GM19395 (cell line): ENCODE measurements around the gene NDUFC1.
A peak's percentile ranks its signal among the peaks of the same experiment; 100 is the strongest.
"Not testable (repeated sequence)": the region's sequence is repeated elsewhere in the genome, so short reads cannot be mapped to it uniquely, and the experiment has no call there.

ENCODE experiments used
- ATAC-seq: cut with Tn5 transposase; IDR thresholded peaks from one replicate; pipeline ENCODE4 v1.9.1; 2021; ENCODE audit warnings: mild to moderate bottlenecking, moderate library complexity; ENCODE audit not compliant: unreplicated experiment

Gene NDUFC1

GRCh38 chr4:139299536-139299935 lies 2.7 kb downstream of the NDUFC1 start:
- no peak for ATAC-seq

- ATAC-seq: no peak
Observed at GRCh38 chr4:139297001-139297410, 5.3 kb downstream of the NDUFC1 start.

- ATAC-seq: peak; percentile 0
Observed at GRCh38 chr4:139295942-139296299, 6.4 kb downstream of the NDUFC1 start.

DNA sequence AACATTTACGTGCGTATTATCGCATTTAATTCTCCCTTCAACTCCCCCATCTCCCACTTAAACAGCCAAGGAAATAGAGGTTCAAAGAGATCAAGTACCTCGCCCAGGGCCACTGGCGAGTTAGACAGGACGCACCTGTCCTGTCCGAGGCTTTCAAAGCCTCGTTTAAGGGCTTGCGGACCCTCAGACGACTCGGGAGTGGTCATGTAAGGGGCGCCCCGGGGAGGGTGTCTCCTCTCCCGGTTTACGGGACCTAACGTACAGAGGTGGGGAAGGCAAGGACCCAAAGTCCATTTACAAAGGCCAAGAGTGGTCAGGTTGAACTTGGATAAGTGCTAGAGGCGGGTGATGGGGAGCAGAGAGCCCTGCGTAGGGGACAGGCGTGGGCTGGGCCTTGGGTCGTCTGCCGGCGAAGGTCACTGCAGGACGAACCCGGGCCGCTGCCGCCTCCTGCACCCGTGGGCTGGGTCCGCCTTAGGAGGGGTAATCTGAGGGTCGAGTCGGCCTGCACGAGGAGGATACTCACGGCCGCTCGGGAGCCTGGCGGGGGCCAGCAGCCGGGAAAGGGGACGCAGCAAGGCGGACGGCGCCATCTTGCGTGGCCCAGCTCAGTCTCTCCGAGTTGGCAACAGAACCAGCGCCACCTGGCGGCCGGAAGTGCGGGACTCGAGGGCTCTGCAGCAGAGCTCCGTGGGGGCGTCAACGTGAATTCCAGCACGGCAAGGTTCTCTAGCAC lies 6.9 kb downstream of the NDUFC1 start:
- peak; percentile 93 for ATAC-seq

DNA sequence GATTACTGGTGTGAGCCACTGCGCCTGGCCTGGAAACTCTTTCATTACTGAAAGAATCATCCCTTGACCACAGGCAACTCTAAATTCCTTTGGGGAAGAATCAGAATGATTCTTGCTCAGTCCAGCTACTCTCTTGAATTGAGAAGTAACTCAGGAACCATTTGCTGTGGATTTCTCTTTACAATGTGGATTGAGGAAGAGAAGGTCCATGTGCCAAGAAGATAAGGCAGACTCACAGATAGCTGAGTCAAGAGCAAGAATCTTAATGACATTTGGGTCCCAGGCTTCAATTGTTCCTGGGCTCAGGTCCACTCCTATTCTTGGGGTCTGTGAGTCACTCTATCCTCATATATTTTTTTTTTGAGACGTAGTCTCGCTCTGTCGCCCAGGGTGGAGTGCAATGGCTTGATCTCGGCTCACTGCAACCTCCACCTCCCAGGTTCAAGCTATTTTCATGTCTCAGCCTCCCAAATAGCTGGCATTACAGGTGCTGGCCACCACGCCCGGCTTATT lies 16.0 kb downstream of the NDUFC1 start:
- ATAC-seq: no peak

DNA sequence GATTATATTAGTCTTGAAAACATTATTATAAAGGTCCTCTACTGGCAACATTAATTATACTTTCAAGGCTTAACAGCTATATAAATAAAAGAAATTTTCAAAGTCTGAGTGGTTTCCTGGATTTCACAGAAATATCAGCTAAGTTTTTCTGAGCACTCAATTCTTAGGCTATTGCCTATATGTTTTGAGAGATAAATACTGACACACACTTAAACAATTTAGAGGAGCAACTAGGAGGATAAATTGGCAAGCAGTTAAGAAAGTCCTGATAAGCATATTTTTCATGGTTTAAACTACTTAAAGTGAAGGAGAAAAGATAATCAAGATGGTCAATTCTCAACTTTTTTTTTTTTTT lies 19.6 kb downstream of the NDUFC1 start:
- ATAC-seq: no peak

DNA sequence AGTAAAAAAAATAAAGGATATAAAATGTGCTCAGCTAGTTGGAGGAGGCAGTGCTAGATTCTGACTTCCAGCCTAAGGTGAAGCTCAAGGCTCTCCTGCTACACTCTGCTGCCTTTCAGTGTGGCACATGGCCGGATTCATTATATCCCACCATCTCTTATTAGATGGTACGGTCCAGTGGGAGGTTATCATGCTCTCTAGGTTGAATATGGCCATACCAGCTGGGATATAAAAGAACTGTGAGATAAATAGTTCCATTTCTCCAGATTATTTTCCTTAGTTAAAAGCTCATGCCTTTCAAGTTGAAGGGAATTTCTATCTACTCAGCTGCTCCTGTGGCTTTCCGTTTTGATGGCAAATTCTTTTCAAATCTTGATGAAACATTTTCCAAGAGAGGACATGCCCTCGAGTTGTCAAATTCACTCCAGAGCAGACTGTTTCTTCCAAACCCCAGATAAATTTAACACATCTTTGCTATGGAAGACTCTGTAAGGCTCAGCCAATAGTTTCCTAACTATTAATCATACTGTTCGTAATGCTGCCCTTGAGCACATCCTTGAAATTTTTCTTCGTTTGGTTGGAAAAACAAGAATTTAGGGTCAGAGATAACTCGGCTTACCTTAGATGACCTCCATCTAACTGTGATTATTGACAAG lies 20.1 kb downstream of the NDUFC1 start:
- no peak for ATAC-seq

DNA sequence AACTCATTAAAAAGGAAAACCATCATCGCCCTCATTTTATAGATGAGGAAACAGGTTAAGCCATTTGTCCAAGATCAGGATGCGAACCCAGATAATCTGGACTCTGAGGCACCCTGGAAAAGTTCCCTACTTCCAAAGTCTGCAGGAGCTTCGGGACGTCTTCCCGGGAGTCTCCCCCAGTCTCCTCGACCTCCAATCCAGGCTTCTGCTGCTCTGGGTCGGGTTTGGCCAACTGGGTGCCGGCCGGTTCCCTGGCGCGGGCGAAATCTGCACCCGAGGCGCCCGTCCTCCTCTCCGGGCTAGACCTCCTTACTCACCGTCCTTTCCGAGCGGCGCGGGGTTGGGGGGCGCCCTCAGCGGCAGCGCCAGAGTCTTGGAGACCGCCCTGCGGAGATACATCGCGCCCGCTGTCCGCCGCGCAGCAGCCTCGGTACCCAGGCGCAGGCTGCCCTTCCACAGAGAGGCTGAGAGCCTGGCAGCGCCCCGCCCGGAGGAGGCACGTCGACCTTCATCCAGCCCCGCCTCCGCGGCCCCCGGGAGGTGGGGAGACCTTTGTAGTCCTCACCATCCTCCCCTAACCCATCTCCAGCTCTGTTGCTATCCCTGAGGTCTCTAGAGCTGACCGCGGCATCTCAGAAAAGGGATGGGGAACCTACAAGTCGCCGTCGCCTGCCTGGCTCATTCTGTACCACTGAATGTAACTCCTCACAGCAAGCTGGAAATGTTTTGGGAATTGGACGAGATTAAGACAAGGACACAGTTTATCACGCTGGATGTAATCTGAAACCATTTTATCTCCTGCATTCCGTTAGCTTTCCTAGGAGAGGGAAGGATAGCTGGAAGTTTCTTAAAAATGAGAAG lies 22.3 kb downstream of the NDUFC1 start, which contains the start of gene MGARP:
Gene MGARP (minus strand): TSS at position 466 of the 861 bp plus-strand sequence. CDS start 67 bp downstream, at position 399.
- ATAC-seq: peak; percentile 64

DNA sequence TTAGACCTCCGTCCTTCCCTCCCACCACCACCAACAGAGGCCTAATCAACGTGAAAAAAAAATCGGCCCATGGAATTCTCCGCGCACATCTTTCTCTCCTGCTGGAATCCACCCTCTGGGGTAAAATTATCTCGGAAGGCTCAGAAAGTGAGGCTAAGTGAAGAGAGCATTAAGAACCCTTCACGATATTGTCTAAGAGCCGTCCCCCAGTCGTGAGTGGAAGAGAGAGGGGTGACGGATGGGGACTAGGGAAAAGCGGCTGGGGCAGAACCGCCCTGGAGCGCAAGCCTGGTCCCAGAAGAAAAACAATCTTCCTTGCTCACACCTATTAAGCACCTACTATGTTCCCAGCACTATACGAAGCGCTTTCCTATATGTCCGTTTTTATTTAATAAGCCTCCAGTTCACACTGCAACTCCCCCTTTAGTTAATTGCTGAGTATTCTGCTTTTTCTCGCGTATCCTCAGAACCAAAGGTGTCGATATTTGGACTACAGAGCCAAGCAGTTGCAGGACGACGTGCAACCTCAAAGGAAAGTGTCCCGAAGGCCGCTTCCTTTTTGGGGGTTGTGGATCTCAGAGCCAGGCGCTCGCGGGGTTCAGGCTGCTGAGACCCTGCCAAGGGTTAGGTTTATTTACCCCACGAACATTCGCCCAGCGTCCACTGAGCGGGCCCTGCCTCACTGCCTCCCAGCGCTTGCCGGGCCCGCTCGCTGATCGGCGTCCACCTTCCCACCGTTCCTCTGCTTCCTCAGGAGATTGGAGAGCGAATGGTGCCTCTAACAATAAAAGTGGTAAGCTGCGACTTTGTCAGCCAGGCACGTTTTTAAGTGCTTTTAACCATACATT lies 23.1 kb downstream of the NDUFC1 start:
- peak; percentile 41 for ATAC-seq

- no peak for ATAC-seq
Observed at GRCh38 chr4:139278485-139278884, 23.8 kb downstream of the NDUFC1 start.

DNA sequence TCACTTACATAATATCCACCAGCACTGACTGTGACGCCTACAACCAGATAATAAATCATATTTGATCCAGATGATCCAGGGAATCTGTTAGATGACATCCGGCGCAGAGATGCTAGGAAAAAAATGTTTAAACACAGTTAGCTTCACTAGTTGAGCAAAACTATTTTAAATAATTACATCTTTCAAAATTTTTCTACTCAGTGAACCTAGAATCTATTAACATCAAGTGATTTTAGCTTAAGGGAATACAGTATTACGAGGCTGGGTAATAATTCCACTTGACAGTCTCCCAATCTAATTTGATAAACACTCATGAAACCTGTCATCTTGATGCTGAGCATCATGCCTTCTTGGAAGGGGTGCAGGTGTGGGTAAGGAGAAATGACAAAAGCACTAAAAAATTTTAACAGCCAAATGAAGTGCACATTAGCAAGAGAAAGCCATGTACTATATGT lies 27.0 kb downstream of the NDUFC1 start:
- ATAC-seq: no peak

DNA sequence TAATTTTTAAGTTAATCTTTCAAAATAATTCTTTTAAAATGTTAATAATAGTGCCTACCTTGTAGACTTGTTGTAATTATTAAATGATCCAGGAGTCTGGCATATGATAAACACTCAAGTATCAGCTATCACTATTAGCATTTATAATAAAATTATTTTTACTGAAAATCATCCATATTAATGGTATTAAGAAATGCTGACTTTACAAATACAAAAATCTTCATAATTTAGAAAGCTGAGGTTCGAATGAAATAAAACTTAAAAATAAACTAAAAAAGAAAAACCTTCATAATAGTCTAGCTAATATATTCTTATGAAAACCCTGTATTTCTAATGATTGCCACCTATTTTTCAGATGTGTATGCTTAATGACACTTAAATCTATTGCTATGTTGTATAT lies 27.5 kb downstream of the NDUFC1 start:
- no peak for ATAC-seq

DNA sequence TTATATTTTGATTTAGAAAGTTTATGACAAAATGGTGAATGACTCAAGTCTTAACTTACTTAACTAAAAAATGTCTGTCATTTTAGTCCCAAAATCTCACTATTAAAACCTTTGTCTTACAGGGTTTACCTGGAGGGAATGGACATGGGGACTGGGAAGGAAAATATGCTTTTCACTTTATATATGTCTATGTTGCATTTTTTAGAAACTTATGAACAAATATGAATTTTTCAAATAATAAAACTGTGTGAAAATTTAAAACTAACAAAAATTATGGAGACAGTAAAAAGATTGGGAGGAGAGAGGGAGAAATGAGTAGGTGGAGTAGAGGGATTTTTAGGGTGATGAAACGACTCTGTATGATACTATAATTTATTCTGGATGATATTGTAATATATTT lies 28.4 kb downstream of the NDUFC1 start:
- no peak for ATAC-seq

DNA sequence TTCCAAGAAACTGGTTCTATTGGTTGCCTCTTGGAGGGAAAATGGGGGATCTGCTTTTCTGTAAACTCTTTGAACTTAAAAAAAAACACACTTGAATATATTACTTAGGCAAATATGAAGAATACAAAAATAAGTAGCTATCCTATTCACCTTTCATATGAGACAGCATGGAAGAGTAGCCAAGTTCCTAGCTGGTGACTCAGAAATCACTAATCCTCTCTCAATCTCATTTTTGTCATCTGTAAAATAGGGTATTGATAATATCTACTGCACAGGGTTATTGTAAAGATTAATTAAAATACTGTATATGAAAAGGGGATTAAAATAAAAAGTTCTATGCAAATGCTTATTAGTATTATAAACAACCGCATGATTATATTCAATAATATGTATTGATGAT lies 35.0 kb downstream of the NDUFC1 start:
- no peak for ATAC-seq

- peak; percentile 98 for ATAC-seq
Observed at GRCh38 chr4:139266583-139267257, 35.6 kb downstream of the NDUFC1 start.

DNA sequence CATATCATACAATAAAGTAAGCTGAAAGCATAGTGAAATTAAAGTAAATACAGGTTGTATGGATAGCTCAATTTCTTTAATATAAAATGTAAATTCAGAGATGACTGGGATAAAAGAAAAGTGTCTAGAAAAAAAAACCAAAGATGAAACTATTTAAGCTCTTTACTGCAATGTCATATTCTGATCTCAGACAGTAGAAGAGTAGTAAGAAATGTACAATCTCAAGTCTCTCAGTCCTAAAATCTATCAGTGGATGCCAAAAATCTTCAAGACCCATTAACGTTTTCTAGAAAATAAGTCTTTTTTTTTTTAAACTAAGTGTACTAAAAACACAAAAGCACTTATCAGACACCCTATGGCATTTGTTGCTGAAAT lies 36.1 kb downstream of the NDUFC1 start:
- ATAC-seq: peak; percentile 1

GRCh38 chr4:139265654-139266053 lies 36.6 kb downstream of the NDUFC1 start:
- no peak for ATAC-seq

DNA sequence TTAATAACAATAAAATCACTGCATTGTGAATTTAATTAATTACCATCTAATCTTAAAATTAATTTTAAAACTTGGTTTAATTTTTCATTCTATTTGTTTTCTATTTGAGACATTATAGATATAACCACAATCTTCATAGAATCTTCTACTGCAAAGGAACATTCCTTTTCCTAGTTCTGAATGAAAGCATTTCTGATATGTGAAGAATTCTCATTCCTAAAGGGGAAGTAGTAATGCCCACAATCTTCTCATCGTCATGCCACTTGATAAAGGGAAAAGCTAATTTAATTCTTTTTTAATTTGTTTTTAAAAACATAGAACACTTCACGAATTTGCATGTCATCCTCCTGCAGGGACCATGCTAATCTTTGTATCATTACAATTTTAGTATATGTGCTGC lies 45.9 kb downstream of the NDUFC1 start:
- no peak for ATAC-seq

DNA sequence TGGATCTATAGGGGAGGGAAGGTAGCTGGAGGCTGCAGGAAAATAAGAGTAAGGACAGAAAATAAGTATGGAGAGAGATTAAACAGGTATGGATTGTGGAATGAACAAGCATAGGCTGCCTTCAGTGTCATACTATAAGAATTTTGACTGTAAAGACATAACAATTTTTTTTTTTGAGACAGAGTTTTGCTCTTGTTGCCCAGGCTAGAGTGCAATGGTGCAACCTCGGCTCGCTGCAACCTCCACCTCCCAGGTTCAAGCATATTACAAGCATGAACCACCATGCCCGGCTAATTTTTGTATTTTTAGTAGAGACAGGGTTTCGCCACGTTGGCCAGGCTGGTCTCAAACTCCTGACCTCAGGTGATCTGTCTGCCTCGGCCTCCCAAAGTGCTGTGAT lies 46.7 kb downstream of the NDUFC1 start:
- ATAC-seq: not testable (repeated sequence)

GRCh38 chr4:139253713-139254112 lies 48.6 kb downstream of the NDUFC1 start:
- ATAC-seq: no peak
